VCaP (cell line): ENCODE data around the gene AP3B2.

ENCODE experiments used
- H3K27ac ChIP-seq: fragments of 450-650 bp; 2 replicates; pipeline ENCODE4 v1.5.1; 2017
- TF ChIP-seq, protein P1 (sequence below): fragments of 450-650 bp; conservative IDR thresholded peaks from 2 replicates; pipeline ENCODE4 v1.5.1; 2017; ENCODE audit warnings: mild to moderate bottlenecking, moderate library complexity

The AP3B2 gene

DNA sequence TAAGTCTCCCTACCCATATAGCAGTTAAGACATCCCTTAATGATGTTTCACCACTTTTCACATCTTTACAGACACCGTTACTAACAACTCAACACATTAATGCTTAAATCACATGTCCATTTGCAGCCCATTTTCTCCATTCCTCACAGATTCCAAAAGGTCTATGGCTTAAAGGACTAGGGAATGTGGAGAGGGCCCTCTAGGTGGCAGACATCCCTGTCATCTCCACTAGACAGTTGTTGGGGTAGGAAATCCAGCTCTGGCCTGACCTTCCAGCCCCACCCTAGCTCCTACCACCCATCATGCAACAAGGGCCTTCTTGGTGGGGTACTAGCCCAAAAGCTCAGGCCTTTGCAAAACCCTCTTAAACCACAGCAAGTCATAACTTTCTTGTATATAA is 87.7 kb downstream of the AP3B2 start:
- TF ChIP-seq, protein P1, sequence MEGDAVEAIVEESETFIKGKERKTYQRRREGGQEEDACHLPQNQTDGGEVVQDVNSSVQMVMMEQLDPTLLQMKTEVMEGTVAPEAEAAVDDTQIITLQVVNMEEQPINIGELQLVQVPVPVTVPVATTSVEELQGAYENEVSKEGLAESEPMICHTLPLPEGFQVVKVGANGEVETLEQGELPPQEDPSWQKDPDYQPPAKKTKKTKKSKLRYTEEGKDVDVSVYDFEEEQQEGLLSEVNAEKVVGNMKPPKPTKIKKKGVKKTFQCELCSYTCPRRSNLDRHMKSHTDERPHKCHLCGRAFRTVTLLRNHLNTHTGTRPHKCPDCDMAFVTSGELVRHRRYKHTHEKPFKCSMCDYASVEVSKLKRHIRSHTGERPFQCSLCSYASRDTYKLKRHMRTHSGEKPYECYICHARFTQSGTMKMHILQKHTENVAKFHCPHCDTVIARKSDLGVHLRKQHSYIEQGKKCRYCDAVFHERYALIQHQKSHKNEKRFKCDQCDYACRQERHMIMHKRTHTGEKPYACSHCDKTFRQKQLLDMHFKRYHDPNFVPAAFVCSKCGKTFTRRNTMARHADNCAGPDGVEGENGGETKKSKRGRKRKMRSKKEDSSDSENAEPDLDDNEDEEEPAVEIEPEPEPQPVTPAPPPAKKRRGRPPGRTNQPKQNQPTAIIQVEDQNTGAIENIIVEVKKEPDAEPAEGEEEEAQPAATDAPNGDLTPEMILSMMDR: no peak; the same call in 1 of the 2 replicates
- no peak overlapping the region for H3K27ac ChIP-seq

DNA sequence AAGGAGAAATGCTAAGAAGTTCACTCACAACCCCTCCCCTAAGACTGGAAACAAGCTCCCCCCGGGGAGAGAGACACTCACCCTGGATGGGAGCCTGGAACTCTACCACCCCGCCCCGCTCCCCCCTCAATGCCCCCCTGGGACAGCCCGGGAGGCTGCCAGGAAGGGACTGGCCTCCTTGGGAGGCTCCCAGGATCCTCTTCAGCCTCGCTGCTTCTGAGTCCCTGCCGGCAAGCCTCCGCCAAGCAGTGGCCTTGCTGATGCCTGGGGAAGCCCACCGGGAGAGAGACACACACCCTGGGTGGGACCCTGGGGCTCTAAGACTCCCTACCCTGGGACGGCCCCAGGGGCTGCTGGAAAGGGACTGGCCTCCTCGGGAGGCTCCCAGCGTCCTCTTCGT is 95.9 kb downstream of the AP3B2 start:
- TF ChIP-seq, protein P1: no peak
- no peak overlapping the region for H3K27ac ChIP-seq

DNA sequence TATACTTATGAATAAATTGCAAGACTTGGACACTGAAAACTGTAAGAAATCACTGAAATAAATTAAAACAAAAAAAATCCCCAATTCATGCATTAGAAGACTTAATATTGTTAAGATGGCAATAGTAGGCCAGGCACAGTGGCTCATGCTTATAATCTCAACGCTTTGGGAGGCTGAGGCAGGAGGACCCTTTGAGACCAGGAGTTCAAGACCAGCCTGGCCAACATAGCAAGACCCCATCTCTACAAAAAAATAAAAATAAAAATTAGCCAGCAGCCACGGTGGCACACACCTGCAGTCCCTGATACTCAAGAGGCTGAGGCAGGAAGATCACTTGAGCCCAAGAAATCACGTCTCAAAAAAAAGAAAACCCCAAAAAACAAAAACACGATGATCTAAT is 98.3 kb downstream of the AP3B2 start:
- TF ChIP-seq, protein P1: no peak
- no peak overlapping the region for H3K27ac ChIP-seq
